HG02973 (cell line): ENCODE results near the gene AGPAT1.
"Not testable (repeated sequence)": the region's sequence is repeated elsewhere in the genome, so short reads cannot be mapped to it uniquely, and the experiment has no call there.

ENCODE experiments used
- ATAC-seq: cut with Tn5 transposase; IDR thresholded peaks from one replicate; pipeline ENCODE4 v1.9.1; 2021; ENCODE audit warnings: moderate library complexity; ENCODE audit not compliant: unreplicated experiment

AGPAT1 gene

GRCh38 chr6:32200711-32201475 is 25.0 kb upstream of the AGPAT1 start:
- ATAC-seq: no peak

- no peak for ATAC-seq
Observed at GRCh38 chr6:32198866-32199265, 23.0 kb upstream of the AGPAT1 start.

- ATAC-seq: no peak
Observed at GRCh38 chr6:32198345-32198696, 22.4 kb upstream of the AGPAT1 start.

GRCh38 chr6:32196682-32197616 is 21.1 kb upstream of the AGPAT1 start:
- ATAC-seq: no peak

- ATAC-seq: peak; percentile 68
Observed at GRCh38 chr6:32195902-32196681, 20.2 kb upstream of the AGPAT1 start.

- peak; percentile 66 for ATAC-seq
Observed at GRCh38 chr6:32195652-32195901, 19.7 kb upstream of the AGPAT1 start.

GRCh38 chr6:32194825-32195651 is 19.2 kb upstream of the AGPAT1 start:
- no peak for ATAC-seq

GRCh38 chr6:32194388-32194787 is 18.5 kb upstream of the AGPAT1 start:
- ATAC-seq: no peak

GRCh38 chr6:32193096-32193495 is 17.2 kb upstream of the AGPAT1 start:
- ATAC-seq: not testable (repeated sequence)

GRCh38 chr6:32192608-32193039 is 16.7 kb upstream of the AGPAT1 start, which contains the start of gene GPSM3:
TSS of gene GPSM3 (minus strand) at chr6:32192643. CDS start at chr6:32192513, 130 bp downstream.
- ATAC-seq: no peak

GRCh38 chr6:32191696-32192607 is 16.1 kb upstream of the AGPAT1 start:
- ATAC-seq: no peak

GRCh38 chr6:32190911-32191677 is 15.2 kb upstream of the AGPAT1 start:
- ATAC-seq: no peak

GRCh38 chr6:32190054-32190851 is 14.4 kb upstream of the AGPAT1 start, which contains the start of gene PBX2:
TSS of gene PBX2 (minus strand) at chr6:32190202. CDS start at chr6:32189915, 287 bp downstream.
- ATAC-seq: peak; percentile 67

- ATAC-seq: no peak
Observed at GRCh38 chr6:32189742-32190053, 13.8 kb upstream of the AGPAT1 start.

GRCh38 chr6:32189069-32189741 is 13.3 kb upstream of the AGPAT1 start:
- no peak for ATAC-seq

GRCh38 chr6:32188381-32189068 is 12.6 kb upstream of the AGPAT1 start:
- ATAC-seq: no peak
